CD4-positive, alpha-beta T cell treated with Interleukin-12 subunit alpha and Interleukin-12 subunit beta, for 1 hour (primary cell): ENCODE data around the gene MS4A6E.
"Not testable (repeated sequence)": the region's sequence is repeated elsewhere in the genome, so short reads cannot be mapped to it uniquely, and the experiment has no call there.

ENCODE experiments used
- DNase-seq: peaks from one replicate; pipeline ENCODE4 v3.0.0-alpha.2; 2020

The MS4A6E gene, protein sequence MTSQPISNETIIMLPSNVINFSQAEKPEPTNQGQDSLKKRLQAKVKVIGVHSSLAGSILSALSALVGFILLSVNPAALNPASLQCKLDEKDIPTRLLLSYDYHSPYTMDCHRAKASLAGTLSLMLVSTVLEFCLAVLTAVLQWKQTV

DNA sequence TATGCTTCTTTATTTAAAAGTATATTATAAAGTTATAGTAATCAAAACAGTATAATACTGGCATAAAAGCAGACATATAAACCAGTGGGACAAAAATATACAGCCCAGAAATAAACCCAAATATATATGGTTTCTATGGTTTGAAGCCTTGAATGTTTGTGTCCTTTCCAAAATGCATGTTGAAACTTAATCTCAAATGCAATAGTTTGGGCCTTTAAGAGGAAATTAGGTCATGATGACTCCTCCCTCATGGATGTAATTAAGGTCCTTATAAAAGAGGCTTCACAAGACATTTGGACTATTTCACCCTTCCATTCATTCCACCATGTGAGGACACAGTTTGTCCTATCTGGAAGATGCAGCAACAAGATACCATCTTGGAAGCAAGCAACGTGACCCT is at the start of gene MS4A6E:
MS4A6E (plus strand) TSS at position 301 of the 400 bp plus-strand sequence. CDS start 7,641 bp downstream, outside the sequence.
- no peak for DNase-seq

DNA sequence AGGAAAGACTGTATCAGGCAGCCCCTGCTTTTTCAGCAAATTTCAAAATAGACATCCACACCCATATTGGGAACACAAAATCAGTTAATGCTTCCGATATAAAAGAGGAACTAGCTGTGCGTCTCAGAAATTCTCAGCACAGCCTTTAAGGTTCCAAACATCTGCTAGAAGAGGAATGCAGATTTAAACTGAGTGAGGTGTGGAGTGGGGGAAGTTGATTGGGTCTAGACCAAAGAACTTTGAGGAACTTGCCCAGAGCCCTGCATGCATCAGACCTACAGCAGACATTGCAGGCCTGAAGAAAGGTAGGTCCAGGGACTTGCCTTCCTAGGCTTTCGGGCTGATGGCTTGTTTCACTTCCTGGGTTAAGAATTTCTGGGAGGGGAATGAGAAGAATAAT is 46.6 kb upstream of the MS4A6E start, which contains the start of gene MS4A4A:
MS4A4A (plus strand) TSS at position 255 of the 400 bp plus-strand sequence; CDS start at position 265, 10 bp downstream.
- DNase-seq = no peak

DNA sequence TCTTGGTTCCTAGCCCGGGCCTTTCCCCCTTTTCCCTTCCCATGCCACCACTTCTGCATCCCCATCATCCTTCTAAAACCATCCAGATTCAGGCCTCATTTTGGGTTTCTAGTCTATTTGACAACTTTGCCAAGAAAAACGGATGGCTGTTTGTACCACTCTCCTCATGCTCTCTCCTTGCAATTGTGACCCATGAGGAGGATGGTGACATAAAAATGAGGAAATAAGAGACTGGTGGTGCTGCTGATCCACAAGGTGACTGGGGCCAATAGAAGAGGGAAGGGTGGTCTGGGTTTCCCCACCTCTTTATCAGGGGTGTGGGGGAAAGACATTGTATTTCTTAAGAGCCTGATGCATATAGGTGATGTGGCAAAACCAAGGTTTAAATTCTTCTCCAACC is 45.6 kb upstream of the MS4A6E start:
- DNase-seq = no peak

DNA sequence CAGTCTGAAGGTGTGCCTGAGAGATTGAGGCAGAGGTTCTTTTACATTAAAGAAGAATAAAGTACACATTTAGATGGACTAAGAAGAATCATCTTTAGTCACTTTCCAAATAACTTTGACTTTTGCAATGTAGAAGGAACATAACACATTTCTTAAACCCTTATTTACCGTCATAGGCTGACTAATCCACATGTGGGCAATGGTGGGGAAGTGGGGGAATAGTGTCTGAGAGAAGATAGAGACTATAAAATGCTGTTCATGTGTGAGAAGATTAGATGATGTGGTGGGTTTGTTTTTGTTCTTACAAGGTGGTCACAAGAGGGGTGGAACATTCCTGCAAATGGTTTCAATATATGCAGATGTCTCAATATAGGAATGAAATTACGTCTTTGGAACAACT is 44.8 kb upstream of the MS4A6E start:
- no peak for DNase-seq

DNA sequence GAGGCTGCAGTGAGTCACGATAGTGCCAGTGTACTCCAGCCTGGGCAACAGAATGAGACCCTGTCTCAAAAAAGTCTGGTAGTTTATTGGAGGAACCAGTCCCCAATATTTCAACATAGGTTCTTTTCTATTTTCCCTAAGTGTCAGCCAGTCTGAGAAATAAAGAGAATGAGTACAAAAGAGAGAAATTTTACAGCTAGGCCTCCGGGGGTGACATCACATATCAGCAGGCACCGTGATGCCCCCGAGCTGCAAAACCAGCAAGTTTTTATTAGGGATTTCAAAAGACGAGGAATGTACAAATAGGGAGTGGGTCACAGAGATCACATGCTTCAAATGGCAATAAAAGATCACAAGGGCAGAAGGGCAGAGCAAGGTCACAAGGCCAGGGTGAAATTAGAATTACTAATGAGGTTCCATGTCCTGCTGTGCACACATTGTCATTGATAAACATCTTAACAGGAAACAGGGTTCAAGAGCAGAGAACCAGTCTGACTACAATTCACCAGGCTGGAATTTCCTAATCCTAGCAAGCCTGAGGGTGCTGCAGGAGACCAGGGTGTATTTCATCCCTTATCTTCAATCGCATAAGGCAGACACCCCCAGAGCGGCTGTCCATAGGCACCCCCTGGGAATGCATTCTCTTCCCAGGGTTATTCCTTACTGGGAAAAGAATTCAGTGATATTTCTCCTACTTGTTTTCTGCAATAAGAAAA is 41.5 kb upstream of the MS4A6E start:
- DNase-seq = not testable (repeated sequence)

DNA sequence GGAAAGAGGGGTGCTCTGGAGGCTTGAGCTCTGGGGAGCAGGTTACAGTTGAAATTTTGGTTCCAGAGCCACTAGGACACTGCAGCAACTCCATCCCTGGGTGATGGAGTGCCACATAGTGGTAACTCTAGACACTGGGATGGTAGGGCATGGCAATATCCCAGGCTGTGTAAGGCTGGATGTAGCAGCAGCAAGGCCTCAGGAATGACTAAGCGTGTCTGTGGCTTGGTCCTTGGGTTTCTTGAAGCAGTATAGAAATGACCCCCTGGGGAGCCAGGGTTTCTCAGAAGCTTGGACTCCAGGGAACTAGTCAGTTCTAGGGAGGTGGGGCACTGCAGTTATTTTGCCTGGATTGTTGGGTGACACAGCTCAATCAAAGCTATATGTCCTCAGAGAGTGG is 38.5 kb upstream of the MS4A6E start:
- no peak for DNase-seq

DNA sequence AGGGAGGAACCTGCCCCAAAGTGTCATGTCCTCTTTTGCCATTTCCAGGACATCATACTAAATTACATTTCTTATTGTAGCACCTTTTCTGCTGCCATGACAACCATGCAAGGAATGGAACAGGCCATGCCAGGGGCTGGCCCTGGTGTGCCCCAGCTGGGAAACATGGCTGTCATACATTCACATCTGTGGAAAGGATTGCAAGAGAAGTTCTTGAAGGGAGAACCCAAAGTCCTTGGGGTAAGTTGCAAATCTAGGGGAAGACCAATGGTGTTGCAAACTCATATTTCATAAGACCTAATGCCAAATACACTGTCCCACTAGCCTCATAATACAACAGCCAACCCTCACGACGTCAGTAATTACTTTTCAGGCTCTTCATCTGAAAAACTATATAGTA is 34.9 kb upstream of the MS4A6E start:
- no peak for DNase-seq

DNA sequence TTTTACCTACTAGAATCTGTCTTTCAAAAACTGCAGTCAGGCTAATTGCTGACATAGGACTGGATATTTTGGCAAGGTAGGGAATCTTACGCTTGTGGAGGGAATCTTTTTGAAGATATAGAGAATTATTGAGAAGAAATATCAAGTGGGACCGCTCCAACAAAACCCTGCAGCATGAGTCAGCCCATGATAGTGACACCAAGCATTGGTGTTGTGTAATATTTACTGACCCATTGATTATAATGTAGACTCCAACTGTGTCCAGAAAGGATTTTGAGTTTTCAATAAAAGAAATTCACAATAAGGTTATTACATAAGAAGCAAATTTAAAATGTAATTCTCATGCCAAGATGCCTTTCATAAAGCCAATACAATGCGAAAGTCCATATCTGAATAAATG is 25.9 kb upstream of the MS4A6E start:
- DNase-seq = no peak

DNA sequence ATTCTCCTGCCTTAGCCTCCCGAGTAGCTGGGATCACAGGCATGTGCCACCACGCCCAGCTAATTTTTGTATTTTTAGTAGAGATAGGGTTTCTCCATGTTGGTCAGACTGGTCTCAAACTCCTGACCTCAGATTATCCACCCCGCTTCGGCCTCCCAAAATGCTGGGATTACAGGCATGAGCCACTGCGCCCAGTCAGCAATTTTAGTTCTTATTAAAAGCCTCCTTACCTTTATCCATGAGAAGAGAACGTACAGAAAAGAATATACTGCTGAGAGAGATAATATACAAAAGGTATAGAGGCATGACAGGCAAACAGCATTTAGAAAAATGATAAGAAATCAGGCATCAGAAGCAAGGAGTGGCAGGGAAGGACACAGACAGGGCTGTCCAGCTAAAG is 25.2 kb upstream of the MS4A6E start:
- DNase-seq = not testable (repeated sequence)

DNA sequence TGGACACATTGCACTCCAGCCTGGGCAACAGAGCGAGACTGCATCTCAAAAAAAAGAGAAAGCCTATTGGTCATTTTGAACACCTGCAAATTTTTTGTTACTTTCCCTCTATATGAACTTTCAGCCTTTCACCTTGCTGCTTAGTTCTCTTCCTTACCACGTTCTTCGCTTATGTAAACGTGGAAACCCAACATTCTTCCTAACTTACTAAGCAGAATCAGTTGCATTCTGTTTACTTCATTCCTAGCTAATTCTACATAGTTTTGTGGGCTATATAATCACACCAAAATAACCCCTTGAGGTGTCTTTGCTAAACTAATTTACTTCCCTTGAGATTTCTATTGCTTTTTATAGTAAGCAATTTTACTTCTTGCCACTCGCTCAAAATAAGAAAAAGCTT is 23.4 kb upstream of the MS4A6E start:
- DNase-seq = no peak

DNA sequence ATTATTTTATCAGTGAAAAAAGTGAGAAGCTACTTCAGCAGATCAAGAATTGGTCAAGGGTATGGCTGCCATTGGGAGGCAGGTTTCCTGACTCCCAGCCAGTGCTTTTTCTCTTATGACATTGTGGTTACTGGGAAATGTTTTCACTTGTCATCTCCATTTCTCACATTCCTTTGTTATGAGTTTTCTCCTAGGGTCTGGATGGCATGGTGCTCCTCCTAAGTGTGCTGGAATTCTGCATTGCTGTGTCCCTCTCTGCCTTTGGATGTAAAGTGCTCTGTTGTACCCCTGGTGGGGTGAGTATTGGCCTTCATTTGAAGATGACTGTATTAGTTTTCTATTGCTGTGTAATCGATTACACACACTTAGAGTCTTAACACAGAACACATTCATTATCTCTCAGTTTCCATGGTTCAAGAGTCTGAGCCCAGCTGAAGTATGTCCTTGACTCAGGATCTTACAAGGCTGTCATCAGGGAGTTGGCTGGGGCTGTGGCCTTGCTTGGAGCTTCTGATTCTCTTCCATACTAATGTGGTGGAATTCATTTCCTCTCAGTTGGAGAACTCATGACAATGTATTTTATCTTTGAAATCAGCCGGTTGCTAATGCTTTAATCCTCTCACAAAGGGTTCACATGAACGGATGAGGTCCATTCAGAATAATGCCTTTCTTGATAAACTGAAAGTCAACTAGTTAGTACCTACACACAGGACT is 21.0 kb upstream of the MS4A6E start:
- no peak for DNase-seq

DNA sequence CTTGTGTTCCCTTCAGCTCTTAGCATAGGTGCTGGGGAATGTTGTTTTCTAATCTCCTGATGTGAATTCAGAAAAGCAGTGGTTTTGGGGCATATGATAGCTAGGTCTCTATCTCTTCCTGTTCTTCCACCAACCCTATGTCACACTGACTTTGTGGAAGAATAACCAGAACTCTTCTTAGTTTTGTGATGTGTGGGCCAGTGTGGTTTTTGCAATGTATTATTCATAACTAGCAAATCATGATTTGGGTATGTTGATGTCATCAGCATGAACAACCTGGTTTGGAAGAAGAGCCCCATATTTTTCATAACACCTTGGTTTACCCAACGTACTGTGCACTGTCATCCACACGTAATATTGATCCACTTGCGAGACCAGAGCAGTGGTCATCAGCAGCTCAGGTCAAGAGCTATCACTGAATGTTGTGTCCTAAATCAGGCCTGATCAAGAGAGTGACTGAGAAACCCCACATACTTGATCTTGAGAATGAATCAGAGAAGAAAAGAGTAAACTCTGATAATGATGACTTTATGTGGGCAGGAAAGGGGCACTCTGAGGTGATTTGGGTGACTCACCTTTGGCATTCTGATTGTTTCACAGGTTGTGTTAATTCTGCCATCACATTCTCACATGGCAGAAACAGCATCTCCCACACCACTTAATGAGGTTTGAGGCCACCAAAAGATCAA is 19.4 kb upstream of the MS4A6E start:
- no peak for DNase-seq

DNA sequence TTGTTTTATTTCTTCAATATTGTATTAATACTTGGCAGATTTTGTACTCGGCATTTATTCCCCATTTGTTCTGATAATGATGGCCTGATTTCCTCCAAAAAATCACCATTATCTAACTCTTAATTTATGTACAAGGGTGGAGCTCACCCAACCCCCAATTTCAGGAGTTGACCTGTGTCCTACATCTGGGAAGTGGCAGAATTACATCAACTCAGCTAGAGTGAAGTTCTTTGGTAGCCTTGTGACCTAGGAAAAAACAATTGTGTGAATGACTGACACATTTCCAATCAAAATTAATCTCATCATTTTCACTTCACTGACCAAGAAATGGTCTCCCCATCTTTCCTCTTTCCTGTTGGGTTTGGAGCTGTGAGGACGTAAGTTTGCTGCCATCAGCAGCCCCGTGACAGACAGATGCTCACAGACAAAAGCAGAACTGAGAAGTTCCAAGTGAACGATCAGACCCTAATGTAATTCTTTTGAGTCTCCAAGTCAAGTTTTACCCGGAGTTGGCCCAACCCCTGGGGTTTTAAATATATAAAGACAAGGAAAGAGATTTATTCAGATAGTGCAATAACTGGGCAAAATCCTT is 16.6 kb upstream of the MS4A6E start:
- peak; percentile 2 for DNase-seq

DNA sequence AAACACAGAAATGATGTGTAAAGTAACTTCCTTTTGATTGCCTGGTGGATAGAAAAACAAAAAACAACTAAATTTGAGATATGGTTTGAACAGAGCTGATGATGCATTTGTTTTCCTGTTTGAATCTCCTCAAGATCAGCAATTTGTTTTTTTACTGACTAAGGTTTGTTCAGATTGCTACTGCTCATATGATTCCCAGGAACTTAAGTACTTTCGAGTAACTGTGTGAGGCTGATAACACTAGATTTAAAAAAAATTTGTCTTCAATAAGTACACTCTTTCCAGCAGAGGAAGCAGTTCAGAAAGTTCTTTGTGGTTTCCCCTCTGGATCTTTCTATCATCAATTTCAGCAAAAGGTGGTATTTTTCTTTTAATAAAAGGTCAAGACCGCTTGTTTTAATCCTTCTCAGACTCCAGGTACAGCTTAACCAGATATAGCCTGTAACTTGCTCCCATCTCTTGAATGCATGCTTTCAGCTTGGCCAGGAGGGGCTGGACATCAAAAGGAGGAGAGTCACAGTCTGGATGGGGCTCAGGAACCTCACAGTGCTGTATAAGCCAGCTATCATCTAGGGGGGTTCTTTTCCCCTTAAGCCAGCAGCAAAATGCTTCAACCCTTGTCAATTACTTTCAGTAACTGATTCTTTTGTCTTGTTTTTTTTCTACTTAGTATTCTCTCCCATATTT is 12.3 kb upstream of the MS4A6E start:
- DNase-seq = no peak

DNA sequence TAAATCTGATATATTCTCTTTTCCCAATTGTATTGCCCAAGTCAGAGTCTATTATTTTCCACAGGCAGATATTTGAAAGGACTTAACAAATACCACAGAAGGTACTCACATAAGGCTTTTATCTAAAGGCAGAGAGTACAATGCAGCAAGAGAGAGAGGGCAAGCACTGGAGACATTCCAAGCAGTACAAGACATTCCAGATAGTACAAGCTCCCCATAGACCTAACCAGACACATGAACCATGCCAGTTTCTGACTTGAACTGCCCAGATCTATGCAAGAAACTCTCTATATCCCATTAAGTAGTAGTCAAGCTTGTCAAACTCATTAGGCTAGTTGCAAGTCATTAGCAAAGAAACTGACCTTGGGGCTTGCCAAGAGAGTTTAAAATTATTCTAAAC is 11.2 kb upstream of the MS4A6E start:
- no peak for DNase-seq

DNA sequence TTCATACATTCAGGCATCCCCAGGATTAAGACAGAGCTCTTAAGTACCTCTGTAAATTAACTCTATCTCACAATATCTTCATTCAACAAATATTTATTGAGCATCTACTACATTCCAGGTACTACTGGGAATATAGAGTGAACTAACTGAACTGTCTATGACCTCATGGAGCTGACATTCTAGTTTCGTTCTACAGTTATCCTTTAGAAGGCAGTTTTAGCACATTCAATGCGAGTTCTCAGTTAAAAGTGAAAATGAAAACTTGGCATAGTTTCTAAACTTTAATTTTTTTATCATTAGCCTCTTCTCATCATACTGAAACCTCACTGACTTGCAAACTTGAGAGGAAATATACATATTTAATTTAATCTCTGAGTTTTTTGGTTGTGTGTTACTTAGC is 10.7 kb upstream of the MS4A6E start:
- DNase-seq = no peak

DNA sequence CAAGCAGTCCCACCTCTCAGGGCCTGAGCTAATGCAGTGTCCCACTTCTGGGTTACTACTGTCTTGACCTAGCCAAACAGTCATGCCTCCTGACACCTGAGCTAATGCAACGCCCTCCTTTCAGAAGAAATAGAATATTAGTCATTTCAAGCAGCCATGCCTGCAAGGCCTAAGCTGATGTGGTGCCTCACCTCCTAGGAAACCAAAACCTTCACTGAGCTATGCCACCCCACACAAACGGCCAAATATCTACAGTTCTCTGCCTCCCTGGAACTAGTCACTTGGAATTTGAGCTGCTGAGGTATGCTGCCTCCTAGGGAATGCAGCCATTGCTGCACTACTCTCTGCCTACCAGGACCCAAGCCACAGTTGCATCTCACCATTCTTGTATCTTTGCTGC is 8.3 kb upstream of the MS4A6E start:
- no peak for DNase-seq

DNA sequence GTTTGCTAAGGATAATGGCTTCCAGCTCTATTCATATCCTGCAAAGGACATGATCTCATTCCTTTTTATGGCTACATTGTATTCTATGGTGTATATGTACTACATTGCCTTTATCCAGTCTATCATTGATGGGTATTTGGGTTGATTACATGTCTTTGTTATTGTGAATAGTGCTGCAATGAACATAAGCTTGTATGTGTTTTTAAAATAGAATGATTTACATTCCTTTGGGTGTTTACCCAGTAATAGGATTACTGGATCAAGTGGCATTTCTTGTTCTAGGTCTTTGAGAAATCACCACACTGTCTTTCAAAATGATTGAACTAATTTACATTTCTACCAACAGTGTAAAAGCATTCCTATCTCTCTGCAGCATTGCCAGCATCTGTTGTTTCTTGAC is 6.0 kb upstream of the MS4A6E start:
- no peak for DNase-seq

DNA sequence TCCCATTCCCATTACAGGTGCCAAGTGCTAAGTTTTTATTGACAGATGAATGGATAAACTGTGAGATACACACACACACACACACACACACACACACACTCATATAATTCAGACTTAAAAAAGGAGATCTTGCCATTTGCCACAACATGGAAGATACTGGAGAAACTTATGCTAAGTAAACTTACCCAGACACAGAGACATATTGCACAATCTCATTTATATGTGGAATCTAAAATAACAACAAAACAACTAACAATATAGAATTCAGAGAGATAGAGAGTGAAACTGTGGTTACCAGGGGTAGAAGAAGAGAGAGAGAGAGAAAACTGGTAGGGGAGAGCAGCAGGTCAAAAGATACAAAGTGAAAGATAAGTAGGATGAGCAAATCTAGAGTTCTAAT is 1.4 kb downstream of the MS4A6E start:
- DNase-seq = no peak

DNA sequence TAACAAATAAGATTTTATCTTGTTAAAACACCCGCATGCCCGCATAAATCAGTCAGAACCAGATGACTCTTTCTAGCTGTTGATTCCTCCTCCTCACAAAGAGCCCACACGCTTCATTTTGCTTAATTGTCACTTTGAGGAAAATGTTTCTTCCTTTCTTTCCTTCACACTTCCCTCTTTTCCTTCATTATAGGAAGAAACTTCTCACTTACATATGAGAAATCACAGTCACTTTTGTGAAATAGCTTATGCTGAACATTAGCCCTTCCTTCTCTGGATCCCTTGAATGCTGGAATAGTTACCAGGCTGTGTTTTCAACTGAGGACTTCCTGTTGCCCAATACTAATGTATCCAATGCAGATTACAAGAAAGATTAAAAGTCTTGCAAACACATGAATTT is 5.8 kb downstream of the MS4A6E start:
- DNase-seq = no peak

DNA sequence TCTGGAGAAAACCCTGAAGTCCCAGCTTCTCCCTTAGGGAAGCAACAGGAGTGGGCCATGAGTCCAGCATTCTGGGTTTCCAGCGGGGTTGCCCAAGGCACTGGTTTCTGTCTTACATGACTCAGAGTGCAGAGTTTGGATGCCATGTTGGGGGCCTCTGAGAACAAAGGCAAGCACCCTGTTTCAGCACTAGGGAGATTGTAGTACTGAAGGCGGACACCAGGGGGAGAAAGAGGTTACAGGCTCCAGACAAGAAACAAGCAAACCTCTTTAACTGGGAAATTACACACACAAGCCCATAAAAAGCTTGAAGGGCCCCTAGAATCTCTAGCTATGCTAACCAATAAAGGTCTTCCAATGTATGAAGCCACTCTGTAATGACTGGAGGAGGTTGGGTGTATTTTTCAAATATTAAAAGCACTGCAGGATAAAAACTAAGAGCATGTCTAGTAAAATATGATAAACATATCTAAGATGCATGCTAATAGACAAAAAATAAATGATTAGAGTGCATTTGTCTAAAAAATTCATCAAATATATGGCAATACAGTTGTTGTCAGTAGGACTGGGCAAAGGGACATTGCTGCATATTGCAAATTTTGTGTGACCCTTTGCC is 7.1 kb downstream of the MS4A6E start:
- peak; percentile 57 for DNase-seq

DNA sequence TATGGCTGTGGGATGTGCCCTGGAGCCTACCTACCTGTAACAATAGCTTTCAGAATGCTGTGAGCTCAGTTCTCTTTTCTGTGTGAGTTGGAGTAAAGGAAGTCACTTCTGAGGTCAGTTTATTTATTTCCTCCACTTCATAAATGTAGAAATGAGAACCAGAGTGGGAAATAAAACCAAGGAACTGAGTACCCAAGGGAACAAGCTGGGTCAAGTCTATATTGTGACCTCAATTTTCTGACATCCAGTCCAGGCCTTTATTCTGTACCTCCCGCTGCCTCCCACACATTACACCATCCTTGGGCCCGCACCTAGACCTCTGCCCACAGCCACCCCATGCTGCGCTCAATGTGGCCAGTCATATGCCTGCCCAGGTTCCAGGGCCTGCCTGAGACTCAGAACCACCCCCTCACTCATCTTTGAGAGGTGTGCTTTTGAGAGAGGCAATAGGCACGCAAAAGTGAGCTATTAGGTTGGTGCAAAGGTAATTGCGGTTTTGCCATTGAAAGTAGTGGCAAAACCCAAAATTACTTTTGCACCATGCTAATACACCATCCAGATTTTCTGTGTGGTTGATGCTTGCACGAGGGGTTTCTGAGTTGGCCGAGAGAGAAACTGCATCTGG is 9.8 kb downstream of the MS4A6E start:
- no peak for DNase-seq
